Measurements from ENCODE around the gene TDRD3.

Gene TDRD3

GRCh38 chr13:60619461-60619860, 222.4 kb downstream of the TDRD3 start:
- Histone ChIP-seq H3K36me3 (ENCODE audit: insufficient read depth, low read length) (no peaks in the 10 kb centered on the region), H3K4me3 (ENCODE audit: low read depth in 1 of 2, low read length in 2 of 2) (no peak overlapping the region), H4K20me1 (ENCODE audit: insufficient read depth, low read length) (no peaks in the 10 kb centered on the region), H3K9ac (ENCODE audit: low read depth, low read length) (no peak overlapping the region), H3K27ac (ENCODE audit: low read length) (no peak overlapping the region), H3K79me2 (ENCODE audit: insufficient read depth, low read length) (no peaks in the 10 kb centered on the region), H2AFZ (ENCODE audit: low read depth, low read length) (no peak overlapping the region), H3K4me1 (ENCODE audit: insufficient read depth, low read length) (no peaks in the 10 kb centered on the region), H3K4me2 (ENCODE audit: insufficient read depth, low read length) (no peak overlapping the region), H3K27me3 (ENCODE audit: insufficient read depth, low read length, poor library complexity) (no peaks in the 10 kb centered on the region), H3K9me3 (ENCODE audit: insufficient read depth, low read length, severe bottlenecking) (no peaks in the 10 kb centered on the region)
- TF ChIP-seq EZH2 (IDR thresholded peaks at IDR 0.05; ENCODE audit: borderline replicate concordance, low read depth, low read length, severe bottlenecking): no peak
- TF ChIP-seq CTCF (IDR thresholded peaks at IDR 0.05; ENCODE audit: borderline replicate concordance, extremely low read depth, low read length, poor library complexity, severe bottlenecking): no peak
- no peak for ATAC-seq (ENCODE audit: insufficient read depth, low read depth)
- no peak for DNase-seq

- no peak for TF ChIP-seq CTCF (IDR thresholded peaks at IDR 0.05; ENCODE audit: borderline replicate concordance, extremely low read depth, low read length, poor library complexity, severe bottlenecking)
- no peak for TF ChIP-seq EZH2 (IDR thresholded peaks at IDR 0.05; ENCODE audit: borderline replicate concordance, low read depth, low read length, severe bottlenecking)
- H2AFZ ChIP-seq (ENCODE audit: low read depth, low read length): no peak overlapping the region
- H3K4me3 ChIP-seq (ENCODE audit: low read depth in 1 of 2, low read length in 2 of 2): no peak overlapping the region
- no peaks in the 10 kb centered on the region for H3K27me3 ChIP-seq (ENCODE audit: insufficient read depth, low read length, poor library complexity)
- no peak overlapping the region for H3K27ac ChIP-seq (ENCODE audit: low read length)
- DNase-seq (no peak), ATAC-seq (ENCODE audit: insufficient read depth, low read depth) (no peak)
- no peaks in the 10 kb centered on the region for H4K20me1 ChIP-seq (ENCODE audit: insufficient read depth, low read length)
- no peaks in the 10 kb centered on the region for H3K9me3 ChIP-seq (ENCODE audit: insufficient read depth, low read length, severe bottlenecking)
- no peak overlapping the region for H3K9ac ChIP-seq (ENCODE audit: low read depth, low read length)
- no peaks in the 10 kb centered on the region for H3K36me3 ChIP-seq (ENCODE audit: insufficient read depth, low read length)
- no peaks in the 10 kb centered on the region for H3K4me1 ChIP-seq (ENCODE audit: insufficient read depth, low read length)
- H3K4me2 ChIP-seq (ENCODE audit: insufficient read depth, low read length): no peak overlapping the region
- no peaks in the 10 kb centered on the region for H3K79me2 ChIP-seq (ENCODE audit: insufficient read depth, low read length)
These were observed 223.8 kb downstream of the TDRD3 start for GRCh38 chr13:60620611-60621395.

GRCh38 chr13:60623151-60623550, 226.1 kb downstream of the TDRD3 start:
- Histone ChIP-seq H3K27me3 (ENCODE audit: insufficient read depth, low read length, poor library complexity) (no peaks in the 10 kb centered on the region), H3K27ac (ENCODE audit: low read length) (no peak overlapping the region), H3K9me3 (ENCODE audit: insufficient read depth, low read length, severe bottlenecking) (no peaks in the 10 kb centered on the region), H3K9ac (ENCODE audit: low read depth, low read length) (no peak overlapping the region), H3K4me1 (ENCODE audit: insufficient read depth, low read length) (no peaks in the 10 kb centered on the region), H2AFZ (ENCODE audit: low read depth, low read length) (no peak overlapping the region), H4K20me1 (ENCODE audit: insufficient read depth, low read length) (no peaks in the 10 kb centered on the region), H3K36me3 (ENCODE audit: insufficient read depth, low read length) (no peaks in the 10 kb centered on the region), H3K4me2 (ENCODE audit: insufficient read depth, low read length) (no peak overlapping the region), H3K79me2 (ENCODE audit: insufficient read depth, low read length) (no peaks in the 10 kb centered on the region), H3K4me3 (ENCODE audit: low read depth in 1 of 2, low read length in 2 of 2) (no peak overlapping the region)
- ATAC-seq (ENCODE audit: insufficient read depth, low read depth): no peak
- DNase-seq: no peak
- no peak for TF ChIP-seq CTCF (IDR thresholded peaks at IDR 0.05; ENCODE audit: borderline replicate concordance, extremely low read depth, low read length, poor library complexity, severe bottlenecking)

All from DND-41 (cell line).